HEK293 (cell line): Measurements from ENCODE around the gene RAD21L1.

Experiments used
- CTCF ChIP-seq: fragments of 450-650 bp; formaldehyde crosslinking; IDR thresholded peaks from 2 replicates; pipeline ENCODE4 v1.5.1; 2016; ENCODE audit warnings: missing biosample characterization, missing genetic modification characterization
- KLF17 ChIP-seq: fragments of 450-650 bp; formaldehyde crosslinking; IDR thresholded peaks from 2 replicates; pipeline ENCODE4 v1.5.1; 2016; ENCODE audit warnings: missing biosample characterization, missing genetic modification characterization
- TCF7L2 ChIP-seq: IDR thresholded peaks from 2 replicates; pipeline ENCODE4 v1.6.1; 2011; ENCODE audit warnings: low read depth, mild to moderate bottlenecking, inconsistent platforms, low read length, moderate library complexity, borderline replicate concordance
- YY1 ChIP-seq: fragments of 450-650 bp; formaldehyde crosslinking; IDR thresholded peaks from 2 replicates; pipeline ENCODE4 v1.5.1; 2018; ENCODE audit warnings: missing biosample characterization, missing genetic modification characterization
- ZBTB6 ChIP-seq: fragments of 450-650 bp; formaldehyde crosslinking; IDR thresholded peaks from 2 replicates; pipeline ENCODE4 v1.5.1; 2017; ENCODE audit warnings: missing biosample characterization, missing genetic modification characterization
- ZNF274 ChIP-seq, 2 experiments: fragments of 200-500 bp in 1 of 2; fragments of 450-650 bp in 1 of 2; sonication (Bioruptor generic) in 1 of 2; formaldehyde crosslinking in 1 of 2; IDR thresholded peaks; 2 replicates each; pipeline versions ENCODE4 v1.5.1 to v1.6.1; 2014 to 2016; ENCODE audit warnings: borderline replicate concordance in 1 of 2, inconsistent platforms in 1 of 2, low read length in 1 of 2, missing biosample characterization in 1 of 2, missing genetic modification characterization in 1 of 2
- ZNF571 ChIP-seq: fragments of 450-650 bp; formaldehyde crosslinking; IDR thresholded peaks from 2 replicates; pipeline ENCODE4 v1.5.0; 2017; ENCODE audit warnings: missing biosample characterization, missing genetic modification characterization
- ZNF639 ChIP-seq: fragments of 450-650 bp; formaldehyde crosslinking; IDR thresholded peaks from 2 replicates; pipeline ENCODE4 v1.5.1; 2016; ENCODE audit warnings: missing biosample characterization, missing genetic modification characterization
- ZNF701 ChIP-seq: fragments of 450-650 bp; formaldehyde crosslinking; IDR thresholded peaks from 2 replicates; pipeline ENCODE4 v1.5.1; 2016; ENCODE audit warnings: missing biosample characterization, missing genetic modification characterization
- ZNF747 ChIP-seq: fragments of 450-650 bp; formaldehyde crosslinking; IDR thresholded peaks from 2 replicates; pipeline ENCODE4 v1.5.1; 2016; ENCODE audit warnings: missing biosample characterization, missing genetic modification characterization

GRCh38 chr20:1225263-1225782 is 521 bp upstream of the RAD21L1 start:
- TF ChIP-seq ZNF701 (tag by site-specific recombination) (no peak), ZBTB6 (tag by site-specific recombination) (no peak), CTCF (tag by site-specific recombination) (no peak), YY1 (tag by site-specific recombination) (no peak), KLF17 (tag by site-specific recombination) (0 out of 2 replicates have a peak, but pooled peaks have one; percentile 21), ZNF274 (IDR thresholded peaks at IDR 0.05; ENCODE audit: low read length) (no peak), ZNF274 (tag by site-specific recombination; IDR thresholded peaks at IDR 0.05; ENCODE audit: borderline replicate concordance) (no peak), ZNF639 (tag by site-specific recombination) (no peak), TCF7L2 (no peak), ZNF571 (tag by site-specific recombination) (no peak), ZNF747 (tag by site-specific recombination) (no peak)
